ENCODE results near the gene FOLR3. TPM values are rescaled to one million over a fixed set of nuclear protein-coding genes. Genes with fewer than 3 reads are reported as not detected.

FOLR3 gene
- total and polyA plus RNA-seq, 2 of the 4 experiments (the other 2 are of a cell fraction) = 0.29 to 0.36 TPM

- no peak for TF ChIP-seq USF2 (IDR thresholded peaks at IDR 0.05; ENCODE audit: low read depth, low read length)
These were observed 43.7 kb downstream of the FOLR3 start (continued) for GRCh38 chr11:72179049-72179803.

GRCh38 chr11:72179804-72180396 is 44.4 kb downstream of the FOLR3 start:
- no peak for DNase-seq
- no peaks in the 10 kb centered on the region for H4K20me1 ChIP-seq (ENCODE audit: insufficient read depth, low read length)
- no peak overlapping the region for H2BK5ac ChIP-seq (ENCODE audit: low read depth, low read length, poor library complexity, severe bottlenecking)
- H4K91ac ChIP-seq (ENCODE audit: insufficient read depth, low read depth, low read length) = no peak overlapping the region; the same call in 1 of the 2 replicates
- H3K79me1 ChIP-seq (ENCODE audit: low read depth in 1 of 2, low read length in 2 of 2) = no peaks in the 10 kb centered on the region
- no peak overlapping the region for H3K4me3 ChIP-seq (ENCODE audit: insufficient read depth, low read depth, low read length)
- no peak overlapping the region for H2AFZ ChIP-seq (replicated peaks; ENCODE audit: low read length, poor library complexity)
- H3K27me3 ChIP-seq (ENCODE audit: control insufficient read depth, insufficient read depth, low read length) = no peaks in the 10 kb centered on the region; the same call in 1 of the 2 replicates
- H3K9me1 ChIP-seq (ENCODE audit: insufficient read depth, low read length) = no peaks in the 10 kb centered on the region; the same call in none of the 2 replicates
- no peak overlapping the region for H3K23ac ChIP-seq (ENCODE audit: low read depth, low read length)
- H3K27ac ChIP-seq (ENCODE audit: insufficient read depth, low read length) = no peak overlapping the region
- H2BK15ac ChIP-seq (ENCODE audit: low read depth, low read length) = peak overlapping the region; percentile 45; the same call in 1 of the 3 replicates
- H2AK9ac ChIP-seq (replicated peaks; ENCODE audit: low read depth, low read length, poor library complexity) = peak overlapping the region; percentile 45
- in situ Hi-C loops (cut with MboI; ENCODE audit: low sequenced_read_pairs) = loop anchor here (5.0 kb wide), 1 partner anchor 158 kb away; no protein-coding TSS in a partner anchor
- no peak overlapping the region for H3K18ac ChIP-seq (ENCODE audit: low read depth, low read length)
- no peak overlapping the region; the same call in 1 of the 2 replicates for H2AK5ac ChIP-seq (ENCODE audit: low read depth, low read length)
- no peak overlapping the region for H2BK120ac ChIP-seq (ENCODE audit: low read depth, low read length)
- ChIA-PET CTCF (no interaction called here), POLR2A (ENCODE audit: unreplicated experiment) (no interaction called here)
- no peak overlapping the region for H3K4ac ChIP-seq (ENCODE audit: low read depth, low read length)
- no peaks in the 10 kb centered on the region for H3K36me3 ChIP-seq (ENCODE audit: control insufficient read depth, insufficient read depth, low read length)
- BruUV-seq (replicated peaks) = no TSS peak
- no CpG with 5 or more reads among the region's 4 CpGs for WGBS, 2 experiments (ENCODE audit: extremely low coverage in 2 of 2, insufficient read length in 1 of 2)
- TF ChIP-seq RFX5 (IDR thresholded peaks at IDR 0.05; ENCODE audit: low read depth, low read length) (no peak), CEBPB (IDR thresholded peaks at IDR 0.05; ENCODE audit: low read depth, low read length) (no peak), USF2 (IDR thresholded peaks at IDR 0.05; ENCODE audit: low read depth, low read length) (no peak), NFE2L2 (IDR thresholded peaks at IDR 0.05; ENCODE audit: low read depth, low read length) (no peak), MAZ (IDR thresholded peaks at IDR 0.05; ENCODE audit: borderline replicate concordance, low read depth, low read length) (no peak), CHD1 (IDR thresholded peaks at IDR 0.05; ENCODE audit: low read depth, low read length) (no peak), CTCF (conservative IDR thresholded peaks at IDR 0.05; ENCODE audit: low read depth, low read length) (no peak), RAD21 (IDR thresholded peaks at IDR 0.05; ENCODE audit: low read length) (no peak), SMC3 (IDR thresholded peaks at IDR 0.05; ENCODE audit: low read depth, low read length) (no peak)
- H4K5ac ChIP-seq (ENCODE audit: low read depth, low read length) = no peak overlapping the region
- no peak overlapping the region for H3K4me2 ChIP-seq (ENCODE audit: low read depth, low read length)
- no peak overlapping the region for H4K8ac ChIP-seq (ENCODE audit: low read depth in 2 of 2, low read length in 2 of 2)
- no peak overlapping the region for H3K14ac ChIP-seq (replicated peaks; ENCODE audit: low read depth, low read length)
- dilution Hi-C loops (cut with HindIII; ENCODE audit: low sequenced_read_pairs, unreplicated experiment) = no loop called here
- no peak overlapping the region for H2BK20ac ChIP-seq (ENCODE audit: low read depth, low read length)
- no peaks in the 10 kb centered on the region for H3K9me3 ChIP-seq (ENCODE audit: control insufficient read depth, insufficient read depth, low read length)
- H3K56ac ChIP-seq (ENCODE audit: extremely low read depth, insufficient read depth, low read length) = no peak overlapping the region
- no peak for ATAC-seq (ENCODE audit: low read depth)
- 0 out of 2 replicates have a peak, but pooled peaks cover 1% of the 10 kb centered on the region for H3K4me1 ChIP-seq (ENCODE audit: control insufficient read depth, insufficient read depth, low read length)
- no peak overlapping the region for H3K9ac ChIP-seq (ENCODE audit: low read depth, low read length)
- intact Hi-C loops (cut with micrococcal nuclease) = loop anchor here (5.0 kb wide), 1 partner anchor 78 kb away; the partner anchor contains the start of gene LAMTOR1

All from IMR-90 (cell line).